Type B pancreatic cell (in vitro differentiated cells): ENCODE data around the gene EYS. TPM values are rescaled to one million over a fixed set of nuclear protein-coding genes. Genes with fewer than 3 reads are reported as not detected.

Source experiments
- DNase-seq: peaks from one replicate; pipeline ENCODE4 v3.0.0; 2021; ENCODE audit warnings: mixed read lengths; ENCODE audit not compliant: unreplicated experiment; ENCODE audit errors: extremely low spot score
- H3K27ac Mint-ChIP-seq: 2 replicates; pipeline ENCODE4 v1.8.0; 2021; ENCODE audit warnings: mild to moderate bottlenecking, mixed read lengths
- H3K27me3 Mint-ChIP-seq: 2 replicates; pipeline ENCODE4 v1.8.0; 2021; ENCODE audit warnings: mixed read lengths
- H3K36me3 Mint-ChIP-seq: 2 replicates; pipeline ENCODE4 v1.8.0; 2021; ENCODE audit warnings: mixed read lengths
- H3K4me1 Mint-ChIP-seq: one replicate; pipeline ENCODE4 v1.8.0; 2021; ENCODE audit warnings: mixed read lengths; ENCODE audit not compliant: unreplicated experiment
- H3K4me3 Mint-ChIP-seq: 2 replicates; pipeline ENCODE4 v1.8.0; 2021; ENCODE audit warnings: mild to moderate bottlenecking, mixed read lengths
- H3K9me3 Mint-ChIP-seq: 2 replicates; pipeline ENCODE4 v1.8.0; 2021; ENCODE audit warnings: mixed read lengths
- CTCF ChIP-seq: fragments of 200-600 bp; sonication (generic); conservative IDR thresholded peaks from 2 replicates; pipeline ENCODE4 v1.5.0; 2021; ENCODE audit warnings: antibody characterized with exemption, mild to moderate bottlenecking
- total RNA-seq: library from RNA; stranded (reverse); gene quantifications from 2 replicates; pipeline ENCODE4 v1.2.1, GENCODE V29; 2021; ENCODE audit warnings: low replicate concordance

EYS gene
- total RNA-seq, 1 donor from 2014 or later = 1.5 TPM

- Mint-ChIP-seq H3K36me3 (no peaks in the 10 kb centered on the region), H3K27ac (no peak overlapping the region), H3K4me1 (no peaks in the 10 kb centered on the region), H3K27me3 (no peaks in the 10 kb centered on the region), H3K9me3 (no peaks in the 10 kb centered on the region), H3K4me3 (no peak overlapping the region)
- no peak for DNase-seq
- TF ChIP-seq CTCF = no peak
Measured at GRCh38 chr6:64155063-64155462, 1552.0 kb downstream of the EYS start.

- DNase-seq = no peak
- H3K9me3 Mint-ChIP-seq = no peaks in the 10 kb centered on the region
- TF ChIP-seq CTCF = no peak
- peaks cover 3% of the 10 kb centered on the region for H3K27me3 Mint-ChIP-seq
- no peak overlapping the region for H3K27ac Mint-ChIP-seq
- H3K4me3 Mint-ChIP-seq = no peak overlapping the region
- no peaks in the 10 kb centered on the region for H3K4me1 Mint-ChIP-seq
- no peaks in the 10 kb centered on the region for H3K36me3 Mint-ChIP-seq
Measured at GRCh38 chr6:64146876-64147275, 1560.2 kb downstream of the EYS start.

GRCh38 chr6:64146094-64146493, 1560.9 kb downstream of the EYS start:
- Mint-ChIP-seq H3K9me3 (no peaks in the 10 kb centered on the region), H3K27me3 (peaks cover 3% of the 10 kb centered on the region)

GRCh38 chr6:64145658-64146057, 1561.4 kb downstream of the EYS start:
- Mint-ChIP-seq H3K27ac (no peak overlapping the region), H3K9me3 (no peaks in the 10 kb centered on the region), H3K36me3 (no peaks in the 10 kb centered on the region), H3K4me1 (no peaks in the 10 kb centered on the region), H3K27me3 (peaks cover 3% of the 10 kb centered on the region), H3K4me3 (no peak overlapping the region)
- TF ChIP-seq CTCF = no peak
- no peak for DNase-seq

More at GRCh38 chr6:64146094-64146493, 1560.9 kb downstream of the EYS start:
- H3K36me3 Mint-ChIP-seq = no peaks in the 10 kb centered on the region
- H3K4me3 Mint-ChIP-seq = no peak overlapping the region
- H3K27ac Mint-ChIP-seq = no peak overlapping the region
- DNase-seq = no peak
- no peak for TF ChIP-seq CTCF
- no peaks in the 10 kb centered on the region for H3K4me1 Mint-ChIP-seq

GRCh38 chr6:64143101-64143500, 1563.9 kb downstream of the EYS start:
- no peak for DNase-seq
- Mint-ChIP-seq H3K4me3 (no peak overlapping the region), H3K4me1 (no peaks in the 10 kb centered on the region), H3K27ac (no peak overlapping the region), H3K27me3 (no peaks in the 10 kb centered on the region), H3K9me3 (no peaks in the 10 kb centered on the region), H3K36me3 (no peaks in the 10 kb centered on the region)
- TF ChIP-seq CTCF = no peak

- no peak for TF ChIP-seq CTCF
- Mint-ChIP-seq H3K4me1 (no peaks in the 10 kb centered on the region), H3K27ac (no peak overlapping the region), H3K36me3 (no peaks in the 10 kb centered on the region), H3K4me3 (no peak overlapping the region), H3K27me3 (no peaks in the 10 kb centered on the region), H3K9me3 (no peaks in the 10 kb centered on the region)
- no peak for DNase-seq
Measured at GRCh38 chr6:64141680-64142079, 1565.3 kb downstream of the EYS start.
